Measurements from ENCODE around the gene BPIFB3. TPM values are rescaled to one million over a fixed set of nuclear protein-coding genes. Genes with fewer than 3 reads are reported as not detected.
"Not testable (repeated sequence)": the region's sequence is repeated elsewhere in the genome, so short reads cannot be mapped to it uniquely, and the experiment has no call there.

The BPIFB3 gene
- total RNA-seq, 1 donor: not detected

DNA sequence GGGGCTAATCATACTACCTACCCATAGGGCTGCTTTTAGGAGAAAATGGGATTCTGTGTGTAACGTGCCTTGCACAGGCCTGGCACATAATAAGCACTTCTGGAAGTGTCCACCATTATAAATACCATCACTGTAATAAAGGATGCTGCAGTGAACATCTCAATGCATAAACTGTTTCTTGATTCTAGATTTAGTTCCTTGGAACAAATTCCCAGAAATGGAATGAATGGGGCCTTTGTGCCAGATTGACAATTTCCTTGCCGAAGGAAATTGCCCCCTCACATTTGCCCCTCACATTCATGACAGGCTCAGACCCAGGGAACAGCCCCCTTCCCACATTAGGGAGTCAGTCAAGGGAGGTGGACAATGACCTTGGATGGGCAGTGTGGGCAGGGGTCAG is 55.0 kb downstream of the BPIFB3 start:
- no peak for DNase-seq (ENCODE audit: low read depth)
- TF ChIP-seq, protein P1, sequence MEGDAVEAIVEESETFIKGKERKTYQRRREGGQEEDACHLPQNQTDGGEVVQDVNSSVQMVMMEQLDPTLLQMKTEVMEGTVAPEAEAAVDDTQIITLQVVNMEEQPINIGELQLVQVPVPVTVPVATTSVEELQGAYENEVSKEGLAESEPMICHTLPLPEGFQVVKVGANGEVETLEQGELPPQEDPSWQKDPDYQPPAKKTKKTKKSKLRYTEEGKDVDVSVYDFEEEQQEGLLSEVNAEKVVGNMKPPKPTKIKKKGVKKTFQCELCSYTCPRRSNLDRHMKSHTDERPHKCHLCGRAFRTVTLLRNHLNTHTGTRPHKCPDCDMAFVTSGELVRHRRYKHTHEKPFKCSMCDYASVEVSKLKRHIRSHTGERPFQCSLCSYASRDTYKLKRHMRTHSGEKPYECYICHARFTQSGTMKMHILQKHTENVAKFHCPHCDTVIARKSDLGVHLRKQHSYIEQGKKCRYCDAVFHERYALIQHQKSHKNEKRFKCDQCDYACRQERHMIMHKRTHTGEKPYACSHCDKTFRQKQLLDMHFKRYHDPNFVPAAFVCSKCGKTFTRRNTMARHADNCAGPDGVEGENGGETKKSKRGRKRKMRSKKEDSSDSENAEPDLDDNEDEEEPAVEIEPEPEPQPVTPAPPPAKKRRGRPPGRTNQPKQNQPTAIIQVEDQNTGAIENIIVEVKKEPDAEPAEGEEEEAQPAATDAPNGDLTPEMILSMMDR (IDR thresholded peaks at IDR 0.05; ENCODE audit: insufficient read depth, low read length): no peak
- H3K4me3 ChIP-seq (ENCODE audit: low read depth, low read length): no peak overlapping the region

DNA sequence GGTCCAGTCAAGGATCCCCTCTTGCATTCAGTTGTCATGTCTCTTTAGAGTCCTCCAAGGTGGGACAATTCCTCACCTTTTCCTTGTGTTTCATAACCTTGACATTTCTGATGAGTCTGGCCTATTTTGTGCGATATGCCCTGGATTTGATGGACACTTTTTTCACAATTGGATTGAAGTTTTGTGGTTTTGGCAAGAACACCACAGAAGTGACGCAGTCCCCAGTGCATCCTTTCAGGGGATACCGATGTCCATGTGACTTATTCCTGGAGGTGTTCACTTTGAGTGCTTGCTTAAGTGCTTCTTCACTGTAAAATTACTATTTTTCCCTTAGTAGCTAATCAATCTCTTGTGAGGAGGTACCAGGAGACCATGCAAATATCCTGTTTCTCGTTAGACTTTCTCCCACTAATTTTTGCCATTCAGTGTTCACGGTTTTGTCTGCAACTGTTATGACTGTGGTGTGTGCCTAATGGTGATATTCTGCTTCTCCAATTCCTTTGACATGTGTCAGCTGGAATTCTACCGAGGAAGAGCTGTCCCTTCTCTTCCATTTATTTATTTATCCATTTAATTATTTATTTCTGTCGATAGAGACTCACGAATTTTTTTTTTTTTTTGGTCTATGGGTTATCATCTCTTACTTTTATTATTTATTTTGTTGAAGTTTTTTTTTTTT is 56.6 kb downstream of the BPIFB3 start:
- TF ChIP-seq, protein P1 (IDR thresholded peaks at IDR 0.05; ENCODE audit: insufficient read depth, low read length): no peak
- DNase-seq (ENCODE audit: low read depth): no peak
- H3K4me3 ChIP-seq (ENCODE audit: low read depth, low read length): no peak overlapping the region

DNA sequence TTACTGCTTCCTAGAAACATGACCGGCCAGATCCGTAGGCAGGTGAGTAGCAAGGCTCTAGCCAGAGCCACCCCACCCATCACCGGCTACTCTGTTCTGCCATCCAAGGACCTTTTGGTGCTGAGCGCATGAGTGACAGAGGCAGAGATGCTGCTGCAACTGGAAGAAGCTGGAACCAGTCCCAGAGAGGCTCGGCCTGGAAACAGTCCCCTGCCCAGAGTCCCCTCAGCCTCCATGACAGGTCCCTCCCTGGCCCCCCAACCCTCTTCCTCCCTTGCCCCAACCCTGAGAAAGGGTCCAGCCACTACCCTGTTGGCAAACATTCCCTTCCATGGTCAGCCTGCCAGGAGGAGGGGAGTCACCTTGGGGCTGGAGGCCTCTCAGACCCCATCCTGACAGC is 57.6 kb downstream of the BPIFB3 start:
- DNase-seq (ENCODE audit: low read depth): no peak
- no peak overlapping the region for H3K4me3 ChIP-seq (ENCODE audit: low read depth, low read length)
- TF ChIP-seq, protein P1 (IDR thresholded peaks at IDR 0.05; ENCODE audit: insufficient read depth, low read length): no peak

- no peak for DNase-seq (ENCODE audit: low read depth)
- TF ChIP-seq, protein P1 (IDR thresholded peaks at IDR 0.05; ENCODE audit: insufficient read depth, low read length): no peak
- H3K4me3 ChIP-seq (ENCODE audit: low read depth, low read length): no peak overlapping the region
Observed at GRCh38 chr20:33112547-33113386, 59.1 kb downstream of the BPIFB3 start.

- no peak for DNase-seq (ENCODE audit: low read depth)
- TF ChIP-seq, protein P1 (IDR thresholded peaks at IDR 0.05; ENCODE audit: insufficient read depth, low read length): no peak
- H3K4me3 ChIP-seq (ENCODE audit: low read depth, low read length): no peak overlapping the region
Observed at GRCh38 chr20:33113387-33113908, 59.7 kb downstream of the BPIFB3 start.

- not testable (repeated sequence) for H3K4me3 ChIP-seq (ENCODE audit: low read depth, low read length); DNase-seq (ENCODE audit: low read depth)
Observed at GRCh38 chr20:33115501-33115900, 61.8 kb downstream of the BPIFB3 start.

Data from fibroblast of the aortic adventitia (primary cell).